Measurements from ENCODE around the gene TARBP1. TPM values are rescaled to one million over a fixed set of nuclear protein-coding genes. Genes with fewer than 3 reads are reported as not detected.
"Not testable (repeated sequence)": the region's sequence is repeated elsewhere in the genome, so short reads cannot be mapped to it uniquely, and the experiment has no call there.

TARBP1 gene
- total RNA-seq, 1 donor from 2014 or later = 59.9 TPM

GRCh38 chr1:234504969-234505768 lies 26.2 kb upstream of the TARBP1 start:
- DNase-seq (ENCODE audit: low spot score) = no peak

GRCh38 chr1:234504251-234504650 lies 25.3 kb upstream of the TARBP1 start:
- not testable (repeated sequence) for DNase-seq (ENCODE audit: low spot score)

- DNase-seq (ENCODE audit: low spot score) = no peak
Observed at GRCh38 chr1:234503193-234504050, 24.4 kb upstream of the TARBP1 start.

- DNase-seq (ENCODE audit: low spot score) = no peak
Observed at GRCh38 chr1:234502785-234503184, 23.8 kb upstream of the TARBP1 start.

- DNase-seq (ENCODE audit: low spot score) = no peak
Observed at GRCh38 chr1:234500269-234500668, 21.3 kb upstream of the TARBP1 start.

- DNase-seq (ENCODE audit: low spot score) = no peak
Observed at GRCh38 chr1:234499943-234500245, 20.9 kb upstream of the TARBP1 start.

- DNase-seq (ENCODE audit: low spot score) = peak; percentile 92
Observed at GRCh38 chr1:234499119-234499942, 20.4 kb upstream of the TARBP1 start.

GRCh38 chr1:234498448-234499118 lies 19.6 kb upstream of the TARBP1 start:
- DNase-seq (ENCODE audit: low spot score) = no peak

- no peak for DNase-seq (ENCODE audit: low spot score)
Observed at GRCh38 chr1:234497589-234497988, 18.6 kb upstream of the TARBP1 start.

GRCh38 chr1:234495231-234495990 lies 16.4 kb upstream of the TARBP1 start:
- DNase-seq (ENCODE audit: low spot score) = no peak

- no peak for DNase-seq (ENCODE audit: low spot score)
Observed at GRCh38 chr1:234494049-234494448, 15.1 kb upstream of the TARBP1 start.

GRCh38 chr1:234490793-234491479 lies 12.0 kb upstream of the TARBP1 start:
- no peak for DNase-seq (ENCODE audit: low spot score)

- no peak for DNase-seq (ENCODE audit: low spot score)
Observed at GRCh38 chr1:234489698-234490077, 10.7 kb upstream of the TARBP1 start.

GRCh38 chr1:234489007-234489697 lies 10.2 kb upstream of the TARBP1 start:
- no peak for DNase-seq (ENCODE audit: low spot score)

- DNase-seq (ENCODE audit: low spot score) = no peak
Observed at GRCh38 chr1:234488054-234489006, 9.4 kb upstream of the TARBP1 start.

GRCh38 chr1:234486858-234487840 lies 8.2 kb upstream of the TARBP1 start:
- peak; percentile 51 for DNase-seq (ENCODE audit: low spot score)

All from ureter (tissue), 1 donor.